ENCODE measurements around the gene LGALS4.
"Not testable (repeated sequence)": the region's sequence is repeated elsewhere in the genome, so short reads cannot be mapped to it uniquely, and the experiment has no call there.

Gene LGALS4

GRCh38 chr19:38816131-38816750 is 3.5 kb upstream of the LGALS4 start:
- no peaks in the 10 kb centered on the region for H3K4me1 ChIP-seq (ENCODE audit: control insufficient read depth, insufficient read depth, low read length)
- H3K4me3 ChIP-seq (ENCODE audit: low read length) = no peak overlapping the region
- no peaks in the 10 kb centered on the region for H3K9me3 ChIP-seq (ENCODE audit: control insufficient read depth, low read length)
- peaks cover 33% of the 10 kb centered on the region for H3K36me3 ChIP-seq (ENCODE audit: control insufficient read depth, insufficient read depth, low read length, severe bottlenecking)
- H3K9ac ChIP-seq (ENCODE audit: low read length) = no peak overlapping the region
- no peaks in the 10 kb centered on the region for H3K27me3 ChIP-seq (replicated peaks; ENCODE audit: control insufficient read depth, insufficient read depth, low read length)
- no peak for DNase-seq (ENCODE audit: low read depth)

DNA sequence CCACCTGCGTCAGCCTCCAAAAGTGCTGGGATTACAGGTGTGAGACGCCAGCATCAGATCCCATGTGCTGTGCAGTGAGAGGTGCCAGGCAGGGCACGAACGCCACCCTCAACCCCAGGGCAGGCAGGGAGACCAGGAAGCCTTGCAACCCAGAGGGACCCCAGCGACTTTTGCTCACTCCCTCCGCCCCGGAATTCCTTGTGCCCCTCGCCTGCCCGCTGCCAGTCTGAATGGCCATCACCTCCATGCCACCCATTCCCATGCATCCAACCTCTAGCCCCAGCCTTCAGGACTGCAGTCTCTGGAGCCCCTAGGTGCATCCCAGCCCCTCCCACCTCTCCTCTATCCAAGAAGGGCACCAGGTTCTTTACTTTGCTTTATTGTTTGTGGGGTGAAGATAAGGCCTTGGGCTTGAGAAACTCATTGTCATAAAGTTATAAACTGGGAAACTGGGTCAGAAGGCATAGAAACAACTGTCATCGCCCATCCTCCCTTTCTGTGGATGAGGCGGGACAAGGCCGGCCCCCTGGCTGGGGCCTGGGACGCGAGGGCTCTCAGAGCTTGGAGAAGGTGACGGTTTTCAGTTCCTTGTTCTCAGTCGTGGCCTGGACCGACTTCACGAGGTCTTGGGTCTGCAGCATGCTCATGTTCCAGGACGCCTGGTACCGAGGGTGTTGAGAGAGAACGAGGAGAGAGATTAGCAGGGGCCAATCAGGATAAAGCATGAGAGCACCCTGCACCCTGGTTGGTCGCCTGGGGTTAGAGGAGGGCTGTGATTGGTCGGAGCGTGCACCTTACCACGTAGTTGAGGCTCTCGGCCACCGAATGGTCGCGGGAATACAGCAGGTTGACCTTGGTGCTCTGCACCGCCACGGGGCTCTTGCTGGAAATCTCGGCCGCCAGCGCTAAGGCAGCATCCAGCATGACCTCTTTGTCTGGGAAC is 2.6 kb upstream of the LGALS4 start:
- Histone ChIP-seq H3K27me3 (replicated peaks; ENCODE audit: control insufficient read depth, insufficient read depth, low read length) (no peaks in the 10 kb centered on the region), H3K9ac (ENCODE audit: low read length) (no peak overlapping the region), H3K4me3 (ENCODE audit: low read length) (no peak overlapping the region), H3K4me1 (ENCODE audit: control insufficient read depth, insufficient read depth, low read length) (no peaks in the 10 kb centered on the region), H3K36me3 (ENCODE audit: control insufficient read depth, insufficient read depth, low read length, severe bottlenecking) (peaks cover 33% of the 10 kb centered on the region), H3K9me3 (ENCODE audit: control insufficient read depth, low read length) (no peaks in the 10 kb centered on the region)
- no peak for DNase-seq (ENCODE audit: low read depth)

DNA sequence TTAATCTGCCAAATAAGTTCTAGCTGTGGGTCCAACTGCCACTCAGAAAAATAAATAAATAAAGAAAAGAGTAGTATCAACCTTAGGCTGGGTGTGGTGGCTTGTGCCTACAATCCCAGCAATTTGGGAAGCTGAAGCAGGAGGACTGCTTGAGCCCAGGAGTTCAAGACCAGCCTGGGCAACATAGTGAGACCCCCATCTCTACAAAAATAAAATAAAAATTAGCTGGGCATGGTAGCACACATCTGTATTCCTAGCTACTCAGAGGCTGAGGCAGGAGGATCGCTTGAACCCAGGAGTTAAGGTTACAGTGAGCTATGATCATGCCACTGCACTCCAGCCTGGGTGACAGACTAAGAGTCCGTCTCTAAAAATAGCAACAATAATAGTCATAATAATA is 1.2 kb upstream of the LGALS4 start:
- H3K9me3 ChIP-seq (ENCODE audit: control insufficient read depth, low read length); DNase-seq (ENCODE audit: low read depth); H3K27me3 ChIP-seq (replicated peaks; ENCODE audit: control insufficient read depth, insufficient read depth, low read length); H3K9ac ChIP-seq (ENCODE audit: low read length); H3K4me1 ChIP-seq (ENCODE audit: control insufficient read depth, insufficient read depth, low read length); H3K4me3 ChIP-seq (ENCODE audit: low read length): not testable (repeated sequence)
- H3K36me3 ChIP-seq (ENCODE audit: control insufficient read depth, insufficient read depth, low read length, severe bottlenecking) = peaks cover 33% of the 10 kb centered on the region

DNA sequence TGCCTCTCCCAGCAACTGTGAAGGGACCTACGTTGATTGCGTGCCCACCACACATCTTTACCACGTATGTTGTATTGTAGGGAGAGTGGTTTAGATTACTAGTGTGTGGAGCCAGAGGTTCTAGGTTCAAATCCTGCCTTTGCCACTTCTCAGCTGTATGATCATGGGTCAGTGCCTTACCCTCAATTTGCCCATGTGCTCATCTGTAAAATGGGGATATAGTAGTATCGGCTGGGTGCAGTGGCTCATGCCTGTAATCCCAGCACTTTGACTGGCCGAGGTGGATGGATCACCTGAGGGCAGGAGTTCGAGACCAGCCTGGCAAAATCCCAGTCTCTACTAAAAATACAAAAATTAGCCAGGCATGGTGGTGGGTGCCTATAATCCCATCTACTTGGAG is 578 bp upstream of the LGALS4 start:
- no peak for DNase-seq (ENCODE audit: low read depth)
- H3K4me3 ChIP-seq (ENCODE audit: low read length) = no peak overlapping the region
- peaks cover 33% of the 10 kb centered on the region for H3K36me3 ChIP-seq (ENCODE audit: control insufficient read depth, insufficient read depth, low read length, severe bottlenecking)
- no peaks in the 10 kb centered on the region for H3K9me3 ChIP-seq (ENCODE audit: control insufficient read depth, low read length)
- H3K9ac ChIP-seq (ENCODE audit: low read length) = no peak overlapping the region
- no peaks in the 10 kb centered on the region for H3K27me3 ChIP-seq (replicated peaks; ENCODE audit: control insufficient read depth, insufficient read depth, low read length)
- no peaks in the 10 kb centered on the region for H3K4me1 ChIP-seq (ENCODE audit: control insufficient read depth, insufficient read depth, low read length)

- DNase-seq (ENCODE audit: low read depth) = no peak
- Histone ChIP-seq H3K9me3 (ENCODE audit: control insufficient read depth, low read length) (no peaks in the 10 kb centered on the region), H3K9ac (ENCODE audit: low read length) (no peak overlapping the region), H3K4me3 (ENCODE audit: low read length) (no peak overlapping the region), H3K27me3 (replicated peaks; ENCODE audit: control insufficient read depth, insufficient read depth, low read length) (no peaks in the 10 kb centered on the region), H3K36me3 (ENCODE audit: control insufficient read depth, insufficient read depth, low read length, severe bottlenecking) (peaks cover 23% of the 10 kb centered on the region), H3K4me1 (ENCODE audit: control insufficient read depth, insufficient read depth, low read length) (no peaks in the 10 kb centered on the region)
Observed at GRCh38 chr19:38812009-38812840, 520 bp downstream of the LGALS4 start.

DNA sequence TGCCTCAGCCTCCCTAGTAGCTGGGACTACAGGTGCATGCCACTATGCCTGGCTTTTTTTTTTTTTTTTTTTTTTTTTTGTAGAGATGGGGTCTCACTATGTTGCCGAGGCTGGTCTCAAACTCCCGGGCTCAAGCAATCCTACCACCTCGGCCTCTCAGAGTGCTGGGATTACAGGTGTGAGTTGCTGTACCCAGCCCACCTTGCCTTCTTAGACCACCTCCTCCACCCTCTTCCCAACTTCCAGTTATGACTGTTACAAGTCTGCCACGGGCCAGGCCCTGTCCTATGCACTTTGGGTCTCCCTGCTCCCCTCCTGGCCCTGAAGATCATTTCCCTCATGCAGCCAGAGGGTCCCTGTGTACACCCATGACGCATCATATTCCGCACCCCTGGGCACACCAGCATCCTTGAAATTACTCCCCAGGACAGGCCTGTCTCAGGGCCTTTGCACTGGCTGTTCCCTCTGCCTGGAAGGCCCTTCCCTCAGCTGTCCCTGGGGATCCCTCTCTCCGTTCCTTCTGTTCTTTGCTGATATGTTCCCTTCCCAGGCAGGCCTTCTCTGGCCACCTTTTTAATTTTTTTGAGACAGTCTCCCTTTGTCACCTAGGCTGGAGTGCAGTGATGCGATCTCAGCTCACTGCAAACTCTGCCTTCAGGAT is 3.0 kb downstream of the LGALS4 start:
- no peak overlapping the region for H3K4me3 ChIP-seq (ENCODE audit: low read length)
- H3K9me3 ChIP-seq (ENCODE audit: control insufficient read depth, low read length) = no peaks in the 10 kb centered on the region
- no peaks in the 10 kb centered on the region for H3K36me3 ChIP-seq (ENCODE audit: control insufficient read depth, insufficient read depth, low read length, severe bottlenecking)
- H3K4me1 ChIP-seq (ENCODE audit: control insufficient read depth, insufficient read depth, low read length) = no peaks in the 10 kb centered on the region
- DNase-seq (ENCODE audit: low read depth) = no peak
- H3K9ac ChIP-seq (ENCODE audit: low read length) = no peak overlapping the region
- no peaks in the 10 kb centered on the region for H3K27me3 ChIP-seq (replicated peaks; ENCODE audit: control insufficient read depth, insufficient read depth, low read length)

GRCh38 chr19:38808741-38809140 is 4.0 kb downstream of the LGALS4 start:
- Histone ChIP-seq H3K4me1 (ENCODE audit: control insufficient read depth, insufficient read depth, low read length) (no peaks in the 10 kb centered on the region), H3K4me3 (ENCODE audit: low read length) (no peak overlapping the region)

GRCh38 chr19:38807374-38808098 is 5.2 kb downstream of the LGALS4 start:
- not testable (repeated sequence) for H3K9ac ChIP-seq (ENCODE audit: low read length); H3K36me3 ChIP-seq (ENCODE audit: control insufficient read depth, insufficient read depth, low read length, severe bottlenecking); H3K4me1 ChIP-seq (ENCODE audit: control insufficient read depth, insufficient read depth, low read length); DNase-seq (ENCODE audit: low read depth); H3K9me3 ChIP-seq (ENCODE audit: control insufficient read depth, low read length); H3K27me3 ChIP-seq (replicated peaks; ENCODE audit: control insufficient read depth, insufficient read depth, low read length); H3K4me3 ChIP-seq (ENCODE audit: low read length)

More at GRCh38 chr19:38808741-38809140, 4.0 kb downstream of the LGALS4 start:
- Histone ChIP-seq H3K27me3 (replicated peaks; ENCODE audit: control insufficient read depth, insufficient read depth, low read length) (no peaks in the 10 kb centered on the region), H3K9ac (ENCODE audit: low read length) (no peak overlapping the region), H3K9me3 (ENCODE audit: control insufficient read depth, low read length) (no peaks in the 10 kb centered on the region), H3K36me3 (ENCODE audit: control insufficient read depth, insufficient read depth, low read length, severe bottlenecking) (no peaks in the 10 kb centered on the region)
- DNase-seq (ENCODE audit: low read depth) = no peak

- Histone ChIP-seq H3K9ac (ENCODE audit: low read length) (no peak overlapping the region), H3K4me3 (ENCODE audit: low read length) (no peak overlapping the region), H3K36me3 (ENCODE audit: control insufficient read depth, insufficient read depth, low read length, severe bottlenecking) (no peaks in the 10 kb centered on the region), H3K9me3 (ENCODE audit: control insufficient read depth, low read length) (no peaks in the 10 kb centered on the region), H3K27me3 (replicated peaks; ENCODE audit: control insufficient read depth, insufficient read depth, low read length) (no peaks in the 10 kb centered on the region), H3K4me1 (ENCODE audit: control insufficient read depth, insufficient read depth, low read length) (no peaks in the 10 kb centered on the region)
- no peak for DNase-seq (ENCODE audit: low read depth)
Observed at GRCh38 chr19:38806371-38806770, 6.4 kb downstream of the LGALS4 start.

- Histone ChIP-seq H3K9me3 (ENCODE audit: control insufficient read depth, low read length) (no peaks in the 10 kb centered on the region), H3K36me3 (ENCODE audit: control insufficient read depth, insufficient read depth, low read length, severe bottlenecking) (no peaks in the 10 kb centered on the region), H3K4me1 (ENCODE audit: control insufficient read depth, insufficient read depth, low read length) (no peaks in the 10 kb centered on the region), H3K4me3 (ENCODE audit: low read length) (no peak overlapping the region), H3K27me3 (replicated peaks; ENCODE audit: control insufficient read depth, insufficient read depth, low read length) (no peaks in the 10 kb centered on the region), H3K9ac (ENCODE audit: low read length) (no peak overlapping the region)
- DNase-seq (ENCODE audit: low read depth) = no peak
Observed at GRCh38 chr19:38805180-38805579, 7.6 kb downstream of the LGALS4 start.
